GM21381 (cell line): ENCODE data around the gene CSF3.
"Not testable (repeated sequence)": the region's sequence is repeated elsewhere in the genome, so short reads cannot be mapped to it uniquely, and the experiment has no call there.

Source experiments
- ATAC-seq: cut with Tn5 transposase; IDR thresholded peaks from one replicate; pipeline ENCODE4 v1.9.1; 2021; ENCODE audit warnings: mild to moderate bottlenecking, moderate library complexity; ENCODE audit not compliant: unreplicated experiment

CSF3 gene

DNA sequence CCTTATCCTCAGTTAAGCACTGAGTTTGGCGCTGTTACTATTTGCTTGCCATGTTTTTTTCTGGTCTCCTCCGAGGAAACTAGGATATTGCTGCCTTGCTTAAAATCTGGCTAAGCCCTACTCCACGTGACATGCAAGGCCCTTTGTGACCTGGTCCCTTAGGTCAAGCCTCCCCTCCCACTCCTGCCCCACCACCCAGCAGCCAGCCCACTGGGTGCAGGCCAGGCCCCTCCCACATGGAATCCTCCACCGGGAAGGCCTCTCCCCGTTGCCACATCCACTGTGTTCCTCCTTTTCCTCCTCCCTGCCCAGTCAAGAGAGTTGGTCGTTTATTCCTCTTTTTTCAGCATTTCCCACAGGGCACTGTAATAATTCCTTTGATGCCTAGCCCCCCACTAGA lies 18.4 kb upstream of the CSF3 start:
- ATAC-seq: no peak

- no peak for ATAC-seq
Observed at GRCh38 chr17:39997543-39997942, 17.7 kb upstream of the CSF3 start.

DNA sequence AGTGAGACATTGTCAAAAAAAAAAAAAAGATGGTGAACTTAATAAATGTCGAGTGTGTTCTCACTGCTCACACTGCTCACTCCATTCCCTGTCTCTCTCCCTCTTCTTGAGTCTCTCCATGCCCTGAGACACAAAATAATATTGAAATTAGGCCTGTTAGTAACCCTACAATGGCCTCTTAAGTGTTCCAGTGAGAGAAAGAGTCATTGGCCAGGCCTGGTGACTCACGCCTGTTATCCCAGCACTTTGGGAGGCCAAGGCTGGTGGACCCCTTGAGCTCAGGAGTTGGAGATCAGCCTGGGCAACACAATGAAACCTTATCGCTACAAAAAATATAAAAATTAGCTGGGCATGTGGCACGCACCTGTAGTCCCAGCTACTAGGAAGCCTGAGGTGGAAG lies 16.2 kb upstream of the CSF3 start:
- ATAC-seq: no peak

DNA sequence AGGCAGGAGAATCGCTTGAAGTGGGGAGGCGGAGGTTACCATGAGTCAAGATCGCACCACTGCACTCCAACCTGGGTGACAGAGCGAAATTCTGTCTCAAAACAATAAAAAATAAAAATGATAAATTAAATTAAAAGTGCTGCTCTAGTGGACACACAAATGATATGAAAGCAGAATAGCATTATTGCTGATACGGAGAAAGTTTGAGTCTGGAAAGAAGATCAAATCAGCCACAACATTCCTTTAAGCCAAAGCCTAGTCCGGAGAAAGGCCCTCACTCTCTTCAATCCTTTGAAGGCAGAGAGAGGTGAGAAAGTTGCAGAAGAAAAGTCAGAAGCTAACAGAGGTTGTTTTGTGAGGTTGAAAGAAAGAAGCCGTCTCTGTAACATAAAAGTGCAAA lies 15.1 kb upstream of the CSF3 start:
- no peak for ATAC-seq

DNA sequence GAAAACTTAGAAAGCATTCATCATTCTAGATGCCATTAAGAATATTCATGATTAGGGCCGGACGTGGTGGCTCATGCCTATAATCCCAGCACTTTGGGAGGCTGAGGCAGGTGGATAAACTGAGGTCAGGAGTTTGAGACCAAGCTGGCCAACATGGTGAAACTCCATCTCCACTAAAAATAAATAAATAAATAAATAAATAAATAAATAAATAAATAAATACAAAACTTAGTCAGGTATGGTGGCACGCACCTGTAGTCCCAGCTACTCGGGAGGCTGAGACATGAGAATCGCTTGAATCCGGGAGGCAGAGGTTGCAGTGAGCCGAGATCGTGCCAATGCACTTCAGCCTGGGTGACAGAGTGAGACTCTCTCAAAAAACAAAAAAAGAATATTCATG lies 13.9 kb upstream of the CSF3 start:
- ATAC-seq: not testable (repeated sequence)

DNA sequence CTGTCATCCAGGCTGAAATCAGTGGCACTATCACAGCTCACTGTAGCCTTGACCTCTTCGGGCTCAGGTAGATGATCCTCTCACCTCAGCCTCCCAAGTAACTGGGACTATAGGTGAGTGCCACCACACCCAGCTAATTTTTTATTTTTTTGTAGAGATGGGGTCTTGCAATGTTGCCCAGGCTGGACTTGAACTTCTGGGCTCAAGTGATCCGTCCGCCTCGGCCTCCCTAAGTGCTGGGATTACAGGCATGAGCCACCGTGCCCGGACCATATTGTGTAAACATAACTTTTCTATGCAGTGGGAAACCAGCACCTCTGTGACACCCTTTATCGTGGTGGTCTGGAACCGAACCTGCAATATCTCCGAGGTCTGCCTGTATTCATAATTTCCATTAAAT lies 11.2 kb upstream of the CSF3 start:
- no peak for ATAC-seq

DNA sequence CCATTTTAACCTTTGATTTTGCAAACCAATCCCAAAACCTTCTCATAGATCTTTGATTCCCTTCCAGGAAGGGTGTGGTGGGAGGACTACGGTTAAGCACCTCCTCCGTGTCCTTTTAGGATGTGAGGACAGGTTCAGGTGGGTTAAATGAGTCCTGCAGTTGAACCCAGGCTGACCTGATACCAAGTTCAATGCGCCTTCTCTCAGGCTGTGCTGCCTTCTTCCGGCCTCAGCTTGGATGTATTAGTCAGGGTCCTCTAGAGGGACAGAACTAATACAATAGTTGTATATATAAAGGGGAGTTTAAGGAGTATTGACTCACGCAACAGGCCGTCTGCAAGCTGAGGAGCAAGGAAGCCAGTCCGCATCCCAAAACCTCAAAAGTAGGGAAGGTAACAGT lies 10.5 kb upstream of the CSF3 start:
- no peak for ATAC-seq

GRCh38 chr17:40005520-40005919 lies 9.7 kb upstream of the CSF3 start:
- no peak for ATAC-seq

GRCh38 chr17:40010946-40011500 lies 4.2 kb upstream of the CSF3 start:
- not testable (repeated sequence) for ATAC-seq

- ATAC-seq: not testable (repeated sequence)
Observed at GRCh38 chr17:40012017-40012647, 3.1 kb upstream of the CSF3 start.

GRCh38 chr17:40014375-40014980 lies 762 bp upstream of the CSF3 start:
- ATAC-seq: no peak

DNA sequence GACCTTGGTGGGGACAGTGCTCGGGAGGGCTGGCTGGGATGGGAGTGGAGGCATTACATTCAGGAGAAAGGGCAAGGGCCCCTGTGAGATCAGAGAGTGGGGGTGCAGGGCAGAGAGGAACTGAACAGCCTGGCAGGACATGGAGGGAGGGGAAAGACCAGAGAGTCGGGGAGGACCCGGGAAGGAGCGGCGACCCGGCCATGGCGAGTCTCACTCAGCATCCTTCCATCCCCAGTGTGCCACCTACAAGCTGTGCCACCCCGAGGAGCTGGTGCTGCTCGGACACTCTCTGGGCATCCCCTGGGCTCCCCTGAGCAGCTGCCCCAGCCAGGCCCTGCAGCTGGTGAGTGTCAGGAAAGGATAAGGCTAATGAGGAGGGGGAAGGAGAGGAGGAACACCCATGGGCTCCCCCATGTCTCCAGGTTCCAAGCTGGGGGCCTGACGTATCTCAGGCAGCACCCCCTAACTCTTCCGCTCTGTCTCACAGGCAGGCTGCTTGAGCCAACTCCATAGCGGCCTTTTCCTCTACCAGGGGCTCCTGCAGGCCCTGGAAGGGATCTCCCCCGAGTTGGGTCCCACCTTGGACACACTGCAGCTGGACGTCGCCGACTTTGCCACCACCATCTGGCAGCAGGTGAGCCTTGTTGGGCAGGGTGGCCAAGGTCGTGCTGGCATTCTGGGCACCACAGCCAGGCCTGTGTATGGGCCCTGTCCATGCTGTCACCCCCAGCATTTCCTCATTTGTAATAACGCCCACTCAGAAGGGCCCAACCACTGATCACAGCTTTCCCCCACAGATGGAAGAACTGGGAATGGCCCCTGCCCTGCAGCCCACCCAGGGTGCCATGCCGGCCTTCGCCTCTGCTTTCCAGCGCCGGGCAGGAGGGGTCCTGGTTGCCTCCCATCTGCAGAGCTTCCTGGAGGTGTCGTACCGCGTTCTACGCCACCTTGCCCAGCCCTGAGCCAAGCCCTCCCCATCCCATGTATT lies 1.1 kb downstream of the CSF3 start:
- ATAC-seq: no peak

DNA sequence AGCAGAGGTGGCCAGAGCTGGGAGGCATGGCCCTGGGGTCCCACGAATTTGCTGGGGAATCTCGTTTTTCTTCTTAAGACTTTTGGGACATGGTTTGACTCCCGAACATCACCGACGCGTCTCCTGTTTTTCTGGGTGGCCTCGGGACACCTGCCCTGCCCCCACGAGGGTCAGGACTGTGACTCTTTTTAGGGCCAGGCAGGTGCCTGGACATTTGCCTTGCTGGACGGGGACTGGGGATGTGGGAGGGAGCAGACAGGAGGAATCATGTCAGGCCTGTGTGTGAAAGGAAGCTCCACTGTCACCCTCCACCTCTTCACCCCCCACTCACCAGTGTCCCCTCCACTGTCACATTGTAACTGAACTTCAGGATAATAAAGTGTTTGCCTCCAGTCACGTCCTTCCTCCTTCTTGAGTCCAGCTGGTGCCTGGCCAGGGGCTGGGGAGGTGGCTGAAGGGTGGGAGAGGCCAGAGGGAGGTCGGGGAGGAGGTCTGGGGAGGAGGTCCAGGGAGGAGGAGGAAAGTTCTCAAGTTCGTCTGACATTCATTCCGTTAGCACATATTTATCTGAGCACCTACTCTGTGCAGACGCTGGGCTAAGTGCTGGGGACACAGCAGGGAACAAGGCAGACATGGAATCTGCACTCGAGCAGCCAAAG lies 2.3 kb downstream of the CSF3 start:
- ATAC-seq: no peak

- ATAC-seq: no peak
Observed at GRCh38 chr17:40018211-40019121, 3.2 kb downstream of the CSF3 start.

DNA sequence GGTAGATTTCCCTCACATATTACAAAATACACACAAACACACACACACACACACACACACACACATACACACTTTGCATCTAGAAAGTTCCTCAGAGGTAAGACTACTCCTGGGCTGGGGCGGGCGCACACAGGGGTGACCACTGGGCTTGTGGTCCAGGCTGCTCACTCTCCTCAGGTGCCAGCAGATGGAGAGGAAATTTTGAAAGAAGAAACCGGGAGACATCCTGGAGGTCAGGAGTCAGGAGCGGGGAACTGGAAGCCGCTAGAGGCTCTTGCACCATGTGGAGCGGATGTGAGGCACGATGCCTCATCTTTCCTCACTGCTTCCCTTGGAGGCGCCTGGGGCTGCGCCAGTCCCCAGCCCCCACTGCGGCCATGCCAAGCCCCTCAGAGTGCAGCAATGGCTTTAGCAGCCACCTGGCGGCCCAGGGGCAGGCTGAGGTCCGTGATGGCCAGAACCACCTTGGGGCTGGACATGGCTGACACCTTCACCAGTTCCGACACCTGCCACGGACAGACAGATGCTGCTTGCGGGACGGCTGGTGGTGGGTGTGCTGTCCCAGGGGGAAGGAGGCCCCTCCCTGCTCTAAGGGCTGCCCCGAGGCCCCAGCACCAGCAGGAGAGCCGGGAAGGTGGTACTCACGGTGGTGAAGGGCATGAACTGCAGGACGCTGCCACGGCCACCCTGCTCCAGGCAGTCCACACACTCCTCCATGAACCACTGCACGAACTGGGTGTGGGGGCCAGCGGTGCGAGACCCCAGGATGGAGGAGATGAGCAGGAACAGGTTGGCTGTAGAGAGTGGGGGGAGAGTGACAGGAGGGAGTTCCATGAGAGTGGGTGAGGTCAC lies 4.1 kb downstream of the CSF3 start:
- ATAC-seq: no peak

DNA sequence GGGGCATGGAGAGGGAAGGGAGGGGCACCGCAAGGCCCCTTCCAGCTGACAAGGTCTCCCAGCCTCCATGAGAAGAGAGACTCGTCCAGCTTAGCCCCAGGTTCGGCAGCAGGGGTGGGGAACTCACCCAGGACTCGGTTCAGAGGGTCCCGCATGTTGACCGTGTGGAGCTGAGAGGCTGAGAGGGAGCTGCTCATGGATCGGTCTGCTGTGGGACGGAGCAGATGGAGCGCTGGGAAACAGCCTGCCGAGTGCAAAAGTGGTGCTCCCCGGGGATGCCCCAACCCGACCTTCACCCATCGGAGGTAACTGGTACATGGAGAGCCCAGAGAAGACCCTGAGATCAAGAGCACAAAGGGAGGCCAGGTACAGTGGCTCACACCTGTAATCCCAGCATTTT lies 4.9 kb downstream of the CSF3 start:
- ATAC-seq: no peak

- ATAC-seq: no peak
Observed at GRCh38 chr17:40021451-40021971, 6.3 kb downstream of the CSF3 start.

DNA sequence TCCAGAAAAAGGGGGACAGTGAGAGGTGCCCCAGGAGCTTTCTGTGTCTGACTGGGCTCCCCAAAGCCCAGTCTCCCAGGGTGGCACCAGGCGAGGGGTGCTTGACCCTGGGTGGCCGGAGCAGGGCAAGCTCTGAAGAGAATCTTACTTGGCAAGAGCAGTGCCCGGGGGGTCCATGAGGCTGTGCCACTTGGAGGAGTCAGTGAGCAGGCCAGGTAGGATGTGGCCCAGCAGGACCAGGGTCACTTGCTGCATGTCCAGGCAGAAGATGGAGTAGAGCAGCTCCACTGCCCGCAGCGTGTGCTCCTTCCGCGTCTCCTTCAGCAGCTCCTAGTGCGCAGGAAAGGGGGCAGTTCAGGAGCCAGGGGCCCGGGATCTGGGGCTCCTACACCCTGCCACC lies 7.3 kb downstream of the CSF3 start:
- ATAC-seq: no peak
